PFSK-1 (cell line): ENCODE data around the gene RBM17.

Experiments used
- POLR2AphosphoS5 ChIP-seq: IDR thresholded peaks from 2 replicates; pipeline ENCODE4 v1.6.1; 2012; ENCODE audit warnings: low read depth, mild to moderate bottlenecking, control low read depth, low read length, moderate library complexity
- REST ChIP-seq, 2 experiments: IDR thresholded peaks; 2 replicates each; pipeline versions ENCODE4 v1.6.1 to v1.8.0; 2011 to 2012; ENCODE audit warnings: low read depth in 2 of 2, low read length in 2 of 2, control low read depth in 1 of 2, inconsistent platforms in 1 of 2, mild to moderate bottlenecking in 1 of 2, moderate library complexity in 1 of 2; ENCODE audit not compliant: insufficient read depth in 1 of 2
- SIN3A ChIP-seq: IDR thresholded peaks from 2 replicates; pipeline ENCODE4 v1.6.1; 2012; ENCODE audit warnings: mild to moderate bottlenecking, low read length, moderate library complexity, borderline replicate concordance; ENCODE audit not compliant: insufficient read depth
- TAF1 ChIP-seq: IDR thresholded peaks from 2 replicates; pipeline ENCODE4 v1.6.1; 2012; ENCODE audit warnings: low read length, control low read depth, borderline replicate concordance; ENCODE audit not compliant: insufficient read depth

GRCh38 chr10:6065406-6065805, 23.4 kb upstream of the RBM17 start:
- TF ChIP-seq POLR2AphosphoS5: no peak
- no peak for TF ChIP-seq TAF1
- no peak for TF ChIP-seq REST (IDR thresholded peaks at IDR 0.05; ENCODE audit: insufficient read depth in 1 of 2, low read depth in 2 of 2, low read length in 2 of 2)
- TF ChIP-seq SIN3A: no peak
